ENCODE results near the gene TSR3. TPM values are rescaled to one million over a fixed set of nuclear protein-coding genes. Genes with fewer than 3 reads are reported as not detected.
A peak's percentile ranks its signal among the peaks of the same experiment; 100 is the strongest.

The TSR3 gene
- total and polyA plus RNA-seq, 3 donors from 2014 or later = 40.9 to 89.5 (median 79.4) TPM

GRCh38 chr16:1335996-1336395 is 15.7 kb downstream of the TSR3 start:
- Histone ChIP-seq H3K4me3 (no peak overlapping the region), H3K27me3 (no peaks in the 10 kb centered on the region), H3K36me3 (ENCODE audit: low read depth, missing control alignments) (no peaks in the 10 kb centered on the region), H3K4me1 (peaks cover 16% of the 10 kb centered on the region), H3K27ac (no peak overlapping the region), H3K9me3 (no peaks in the 10 kb centered on the region)
- 24% methylated on average over 12 of the region's 12 CpGs; no CpG with 5 or more reads in 1 of the 2 donors for WGBS, 2 donors
- intact Hi-C loops (cut with DNase I; ENCODE audit: low total_unique reads) = no loop called here
- TF ChIP-seq CTCF (IDR thresholded peaks at IDR 0.05) (no peak), POLR2A (IDR thresholded peaks at IDR 0.05) (no peak)
- no peak for DNase-seq

- Histone ChIP-seq H3K27ac (no peak overlapping the region), H3K9me3 (no peaks in the 10 kb centered on the region), H3K36me3 (ENCODE audit: low read depth, missing control alignments) (no peaks in the 10 kb centered on the region), H3K4me1 (peaks cover 16% of the 10 kb centered on the region), H3K27me3 (no peaks in the 10 kb centered on the region), H3K4me3 (no peak overlapping the region)
- TF ChIP-seq CTCF (IDR thresholded peaks at IDR 0.05) = no peak
- no peak for DNase-seq
- WGBS, 2 donors = 57 to 63% methylated on average over 5 to 15 of the region's 16 CpGs
- intact Hi-C loops (cut with DNase I; ENCODE audit: low total_unique reads) = no loop called here
Observed at GRCh38 chr16:1335211-1335971, 16.3 kb downstream of the TSR3 start.

GRCh38 chr16:1334739-1335138 is 16.9 kb downstream of the TSR3 start:
- DNase-seq = no peak
- no peak overlapping the region for H3K4me3 ChIP-seq
- H3K27ac ChIP-seq = no peak overlapping the region
- TF ChIP-seq CTCF (IDR thresholded peaks at IDR 0.05) (no peak), POLR2A (IDR thresholded peaks at IDR 0.05) (no peak)
- intact Hi-C loops (cut with DNase I; ENCODE audit: low total_unique reads) = no loop called here
- H3K27me3 ChIP-seq = no peaks in the 10 kb centered on the region
- H3K9me3 ChIP-seq = no peaks in the 10 kb centered on the region
- peaks cover 16% of the 10 kb centered on the region for H3K4me1 ChIP-seq
- 8 to 37% methylated on average over 8 to 9 of the region's 9 CpGs for WGBS, 2 donors
- no peaks in the 10 kb centered on the region for H3K36me3 ChIP-seq (ENCODE audit: low read depth, missing control alignments)

GRCh38 chr16:1333854-1334700 is 17.6 kb downstream of the TSR3 start:
- 0 to 1% methylated on average over 16 to 62 of the region's 78 CpGs for WGBS, 2 donors
- H3K9me3 ChIP-seq = no peaks in the 10 kb centered on the region
- no peak overlapping the region for H3K27ac ChIP-seq
- DNase-seq = no peak
- no peak for TF ChIP-seq CTCF (IDR thresholded peaks at IDR 0.05)
- no peak for TF ChIP-seq POLR2A (IDR thresholded peaks at IDR 0.05)
- no peaks in the 10 kb centered on the region for H3K27me3 ChIP-seq
- intact Hi-C loops (cut with DNase I; ENCODE audit: low total_unique reads) = no loop called here
- H3K4me3 ChIP-seq = peak overlapping the region; percentile 49 to 53
- H3K4me1 ChIP-seq = peaks cover 16% of the 10 kb centered on the region
- H3K36me3 ChIP-seq (ENCODE audit: low read depth, missing control alignments) = no peaks in the 10 kb centered on the region

All from testis (tissue), 3 donors.